ENCODE results near the gene MKI67. TPM values are rescaled to one million over a fixed set of nuclear protein-coding genes. Genes with fewer than 3 reads are reported as not detected.

MKI67 gene
- total and polyA plus RNA-seq, 9 of the 15 experiments (the other 6 are each of a cell fraction or from before 2014, with no cell fraction given): 11.8 to 86.5 (median 36.0) TPM

DNA sequence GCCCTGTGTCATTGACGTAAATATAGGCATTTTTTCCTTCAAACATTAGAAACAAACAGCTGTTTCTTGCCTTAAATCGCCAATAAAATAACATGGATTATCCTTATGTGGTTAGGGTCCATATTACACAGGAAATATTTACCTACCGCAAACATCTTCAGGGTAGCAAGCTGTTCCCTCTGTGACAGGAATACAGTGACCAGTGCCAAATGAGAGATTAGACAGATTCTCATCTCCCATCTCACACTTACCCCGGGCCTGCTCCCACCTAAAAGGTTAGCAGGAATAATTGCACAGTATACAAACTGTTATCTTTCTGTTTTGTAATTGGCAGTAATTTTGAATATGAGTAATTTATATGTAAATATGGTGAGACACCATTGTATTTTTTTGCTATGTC lies 16.5 kb downstream of the MKI67 start:
- Histone ChIP-seq H3K4me3 (no peak overlapping the region), H2AFZ (ENCODE audit: low read depth, low read length) (no peak overlapping the region), H3K9ac (ENCODE audit: insufficient read depth in 1 of 2, low read depth in 2 of 2, low read length in 2 of 2) (no peak overlapping the region), H3K79me2 (ENCODE audit: control insufficient read depth, insufficient read depth, low read length) (no peaks in the 10 kb centered on the region; the same call in 1 of the 3 replicates), H3K4me2 (ENCODE audit: insufficient read depth, low read length) (no peak overlapping the region), H3K27ac (ENCODE audit: extremely low read depth, low read depth, low read length) (no peak overlapping the region), H3K4me1 (replicated peaks in 1 of 2; ENCODE audit: control insufficient read depth in 2 of 2, insufficient read depth in 2 of 2, low read length in 2 of 2) (no peaks in the 10 kb centered on the region), H3K9me1 (ENCODE audit: control insufficient read depth, insufficient read depth, low read length) (no peaks in the 10 kb centered on the region), H3K27me3 (ENCODE audit: control insufficient read depth in 2 of 2, insufficient read depth in 2 of 2, low read length in 2 of 2) (no peaks in the 10 kb centered on the region), H3K9me3 (replicated peaks; ENCODE audit: control insufficient read depth, insufficient read depth, low read depth, low read length) (no peaks in the 10 kb centered on the region), H3K36me3 (ENCODE audit: control insufficient read depth, insufficient read depth, low read length) (peaks cover 99% of the 10 kb centered on the region), H4K20me1 (replicated peaks; ENCODE audit: control insufficient read depth, insufficient read depth, low read length) (no peaks in the 10 kb centered on the region; the same call in 1 of the 2 replicates)
- POLR2A ChIA-PET: no interaction called here
- no TSS peak for BruUV-seq (replicated peaks)
- TF ChIP-seq, protein P1, sequence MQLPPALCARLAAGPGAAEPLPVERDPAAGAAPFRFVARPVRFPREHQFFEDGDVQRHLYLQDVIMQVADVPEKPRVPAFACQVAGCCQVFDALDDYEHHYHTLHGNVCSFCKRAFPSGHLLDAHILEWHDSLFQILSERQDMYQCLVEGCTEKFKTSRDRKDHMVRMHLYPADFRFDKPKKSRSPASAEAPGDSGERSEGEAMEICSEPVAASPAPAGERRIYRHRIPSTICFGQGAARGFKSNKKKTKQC (CRISPR knock-in tag; IDR thresholded peaks at IDR 0.05): no peak
- TF ChIP-seq, protein P2, sequence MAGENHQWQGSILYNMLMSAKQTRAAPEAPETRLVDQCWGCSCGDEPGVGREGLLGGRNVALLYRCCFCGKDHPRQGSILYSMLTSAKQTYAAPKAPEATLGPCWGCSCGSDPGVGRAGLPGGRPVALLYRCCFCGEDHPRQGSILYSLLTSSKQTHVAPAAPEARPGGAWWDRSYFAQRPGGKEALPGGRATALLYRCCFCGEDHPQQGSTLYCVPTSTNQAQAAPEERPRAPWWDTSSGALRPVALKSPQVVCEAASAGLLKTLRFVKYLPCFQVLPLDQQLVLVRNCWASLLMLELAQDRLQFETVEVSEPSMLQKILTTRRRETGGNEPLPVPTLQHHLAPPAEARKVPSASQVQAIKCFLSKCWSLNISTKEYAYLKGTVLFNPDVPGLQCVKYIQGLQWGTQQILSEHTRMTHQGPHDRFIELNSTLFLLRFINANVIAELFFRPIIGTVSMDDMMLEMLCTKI (IDR thresholded peaks at IDR 0.05; ENCODE audit: partially characterized antibody): no peak
- TF ChIP-seq, protein P3, sequence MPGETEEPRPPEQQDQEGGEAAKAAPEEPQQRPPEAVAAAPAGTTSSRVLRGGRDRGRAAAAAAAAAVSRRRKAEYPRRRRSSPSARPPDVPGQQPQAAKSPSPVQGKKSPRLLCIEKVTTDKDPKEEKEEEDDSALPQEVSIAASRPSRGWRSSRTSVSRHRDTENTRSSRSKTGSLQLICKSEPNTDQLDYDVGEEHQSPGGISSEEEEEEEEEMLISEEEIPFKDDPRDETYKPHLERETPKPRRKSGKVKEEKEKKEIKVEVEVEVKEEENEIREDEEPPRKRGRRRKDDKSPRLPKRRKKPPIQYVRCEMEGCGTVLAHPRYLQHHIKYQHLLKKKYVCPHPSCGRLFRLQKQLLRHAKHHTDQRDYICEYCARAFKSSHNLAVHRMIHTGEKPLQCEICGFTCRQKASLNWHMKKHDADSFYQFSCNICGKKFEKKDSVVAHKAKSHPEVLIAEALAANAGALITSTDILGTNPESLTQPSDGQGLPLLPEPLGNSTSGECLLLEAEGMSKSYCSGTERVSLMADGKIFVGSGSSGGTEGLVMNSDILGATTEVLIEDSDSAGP (CRISPR knock-in tag; IDR thresholded peaks at IDR 0.05): no peak
- TF ChIP-seq ZNF212 (CRISPR knock-in tag; IDR thresholded peaks at IDR 0.05): no peak
- TF ChIP-seq CBFA2T2 (conservative IDR thresholded peaks at IDR 0.05): no peak
- no peak for TF ChIP-seq EP400 (IDR thresholded peaks at IDR 0.05)
- TF ChIP-seq ZNF274 (IDR thresholded peaks at IDR 0.05; ENCODE audit: borderline replicate concordance, low read depth, low read length): no peak
- TF ChIP-seq, protein P4, sequence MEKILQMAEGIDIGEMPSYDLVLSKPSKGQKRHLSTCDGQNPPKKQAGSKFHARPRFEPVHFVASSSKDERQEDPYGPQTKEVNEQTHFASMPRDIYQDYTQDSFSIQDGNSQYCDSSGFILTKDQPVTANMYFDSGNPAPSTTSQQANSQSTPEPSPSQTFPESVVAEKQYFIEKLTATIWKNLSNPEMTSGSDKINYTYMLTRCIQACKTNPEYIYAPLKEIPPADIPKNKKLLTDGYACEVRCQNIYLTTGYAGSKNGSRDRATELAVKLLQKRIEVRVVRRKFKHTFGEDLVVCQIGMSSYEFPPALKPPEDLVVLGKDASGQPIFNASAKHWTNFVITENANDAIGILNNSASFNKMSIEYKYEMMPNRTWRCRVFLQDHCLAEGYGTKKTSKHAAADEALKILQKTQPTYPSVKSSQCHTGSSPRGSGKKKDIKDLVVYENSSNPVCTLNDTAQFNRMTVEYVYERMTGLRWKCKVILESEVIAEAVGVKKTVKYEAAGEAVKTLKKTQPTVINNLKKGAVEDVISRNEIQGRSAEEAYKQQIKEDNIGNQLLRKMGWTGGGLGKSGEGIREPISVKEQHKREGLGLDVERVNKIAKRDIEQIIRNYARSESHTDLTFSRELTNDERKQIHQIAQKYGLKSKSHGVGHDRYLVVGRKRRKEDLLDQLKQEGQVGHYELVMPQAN (IDR thresholded peaks at IDR 0.05; ENCODE audit: borderline replicate concordance): no peak
- TF ChIP-seq GTF2A2 (tag; IDR thresholded peaks at IDR 0.05): no peak
- TF ChIP-seq, protein P5, sequence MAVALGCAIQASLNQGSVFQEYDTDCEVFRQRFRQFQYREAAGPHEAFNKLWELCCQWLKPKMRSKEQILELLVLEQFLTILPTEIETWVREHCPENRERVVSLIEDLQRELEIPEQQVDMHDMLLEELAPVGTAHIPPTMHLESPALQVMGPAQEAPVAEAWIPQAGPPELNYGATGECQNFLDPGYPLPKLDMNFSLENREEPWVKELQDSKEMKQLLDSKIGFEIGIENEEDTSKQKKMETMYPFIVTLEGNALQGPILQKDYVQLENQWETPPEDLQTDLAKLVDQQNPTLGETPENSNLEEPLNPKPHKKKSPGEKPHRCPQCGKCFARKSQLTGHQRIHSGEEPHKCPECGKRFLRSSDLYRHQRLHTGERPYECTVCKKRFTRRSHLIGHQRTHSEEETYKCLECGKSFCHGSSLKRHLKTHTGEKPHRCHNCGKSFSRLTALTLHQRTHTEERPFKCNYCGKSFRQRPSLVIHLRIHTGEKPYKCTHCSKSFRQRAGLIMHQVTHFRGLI (CRISPR knock-in tag; IDR thresholded peaks at IDR 0.05): no peak
- no peak for TF ChIP-seq NCOR1 (IDR thresholded peaks at IDR 0.05)
- no peak for TF ChIP-seq SRF (CRISPR knock-in tag; IDR thresholded peaks at IDR 0.05)
- TF ChIP-seq XRCC4 (IDR thresholded peaks at IDR 0.05; ENCODE audit: extremely low read depth, insufficient read depth, insufficient read length): no peak
- TF ChIP-seq MCM5 (IDR thresholded peaks at IDR 0.05; ENCODE audit: low read depth): no peak
- no peak for TF ChIP-seq JUND (IDR thresholded peaks at IDR 0.05; ENCODE audit: borderline replicate concordance, low read depth, low read length)
- no peak for TF ChIP-seq JUND (tag; IDR thresholded peaks at IDR 0.05; ENCODE audit: borderline replicate concordance, low read depth, low read length)
- in situ Hi-C loops (cut with MboI) (no loop called here), intact Hi-C loops (cut with micrococcal nuclease) (no loop called here)
- CTCF ChIA-PET (ENCODE audit: low intra/inter-chr PET ratio): no interaction called here
- ATAC-seq (no peak), FAIRE-seq (no peak), DNase-seq (ENCODE audit: extremely low read depth in 1 of 4, low spot score in 3 of 4) (no peak)
- 94% methylated on average over 4 of the region's 4 CpGs for WGBS (ENCODE audit: insufficient coverage, low coverage, missing lambda C conversion rate)

All from K562 (cell line).